IPS-NIHi7 (cell line): ENCODE results near the gene ALDH3B2.
"Not testable (repeated sequence)": the region's sequence is repeated elsewhere in the genome, so short reads cannot be mapped to it uniquely, and the experiment has no call there.

Source experiments
- DNase-seq: peaks from one replicate; pipeline ENCODE4 v3.0.0; 2012; ENCODE audit warnings: mixed read lengths; ENCODE audit errors: extremely low spot score

Gene ALDH3B2

GRCh38 chr11:67631411-67631810 lies 43.0 kb downstream of the ALDH3B2 start:
- DNase-seq, result no peak

GRCh38 chr11:67630943-67631331 lies 43.5 kb downstream of the ALDH3B2 start:
- DNase-seq, result no peak

DNA sequence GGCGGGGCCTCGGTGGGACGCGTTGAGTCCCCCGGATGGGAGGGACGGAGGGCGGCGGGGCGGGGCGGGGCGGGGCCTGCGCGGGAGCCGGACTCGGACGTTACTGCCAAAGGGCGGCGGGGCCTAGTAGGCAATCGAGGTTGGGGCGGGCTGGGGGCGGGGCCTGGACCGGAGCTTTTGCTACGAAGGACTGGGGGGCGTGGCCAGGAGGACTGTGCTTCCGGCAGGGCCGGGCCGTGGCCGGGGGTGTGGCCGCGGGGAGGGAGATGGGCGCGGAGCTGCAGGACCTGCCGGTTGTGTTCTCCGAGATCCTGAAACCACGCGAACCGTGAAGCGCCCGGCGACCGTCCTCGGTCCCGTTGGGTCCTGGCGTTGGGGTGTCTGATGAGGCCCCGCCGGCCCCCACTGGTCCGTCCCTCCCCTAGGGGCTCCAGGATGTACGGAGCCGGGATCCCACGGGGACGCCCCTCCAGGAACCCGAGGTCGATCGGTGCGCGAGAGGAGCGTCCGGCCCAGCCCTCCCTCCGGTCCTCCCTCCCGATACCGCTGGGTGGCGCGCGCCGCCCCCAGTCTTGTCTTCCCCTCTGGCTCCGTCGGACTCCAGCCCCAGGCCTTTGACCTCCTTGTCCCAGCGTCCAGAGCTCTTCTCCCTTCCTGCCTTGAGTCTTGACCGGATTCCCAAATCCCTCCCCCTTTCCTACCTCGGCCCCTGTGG lies 44.0 kb downstream of the ALDH3B2 start:
- peak; percentile 96 for DNase-seq

GRCh38 chr11:67629386-67630227 lies 44.8 kb downstream of the ALDH3B2 start, which contains the start of gene NUDT8:
Gene NUDT8, minus strand, starts transcription at chr11:67629937. Its CDS starts 26 bp downstream, at chr11:67629911.
- DNase-seq, result no peak

- DNase-seq, result no peak
Observed at GRCh38 chr11:67628710-67629385, 45.6 kb downstream of the ALDH3B2 start.

DNA sequence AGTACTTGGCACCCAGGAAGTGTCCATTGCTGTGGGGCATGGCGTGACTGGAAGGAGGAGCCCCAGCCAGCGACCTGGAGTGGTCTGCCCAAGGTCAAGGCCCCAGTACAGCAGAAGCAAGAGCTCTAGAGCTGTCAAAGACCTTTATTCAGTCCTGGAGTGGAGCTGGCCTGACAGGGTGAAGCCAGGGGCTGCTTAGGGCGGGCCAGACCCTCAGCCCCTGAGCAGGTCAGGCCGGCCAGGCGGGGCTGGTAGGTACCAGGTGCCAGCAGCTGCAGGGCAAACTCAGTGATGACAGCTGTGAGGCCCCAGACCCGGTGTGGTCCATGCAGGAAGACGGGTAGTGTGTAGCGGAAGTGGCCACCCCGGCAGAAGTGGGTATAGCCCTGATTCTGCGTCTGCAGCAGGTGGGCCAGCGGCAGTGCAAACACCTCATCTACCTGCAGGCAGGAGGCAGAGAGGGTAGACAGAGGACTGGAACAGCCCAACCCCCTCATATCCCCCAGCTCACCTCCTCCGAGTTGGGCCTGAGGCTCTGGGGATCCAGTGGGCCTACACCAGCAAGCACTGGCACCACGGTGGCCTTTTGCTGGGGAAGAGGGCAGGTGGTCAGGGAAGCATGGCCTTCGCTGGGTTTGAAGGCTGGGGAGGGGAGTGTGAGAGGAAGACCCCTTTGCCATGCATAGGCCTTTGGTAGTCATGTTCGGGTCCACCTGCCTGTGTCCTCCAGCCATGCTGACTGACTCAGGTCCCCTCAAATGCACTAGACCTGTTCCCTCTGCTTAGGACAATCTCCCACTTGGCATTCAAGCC lies 46.4 kb downstream of the ALDH3B2 start:
- no peak for DNase-seq

DNA sequence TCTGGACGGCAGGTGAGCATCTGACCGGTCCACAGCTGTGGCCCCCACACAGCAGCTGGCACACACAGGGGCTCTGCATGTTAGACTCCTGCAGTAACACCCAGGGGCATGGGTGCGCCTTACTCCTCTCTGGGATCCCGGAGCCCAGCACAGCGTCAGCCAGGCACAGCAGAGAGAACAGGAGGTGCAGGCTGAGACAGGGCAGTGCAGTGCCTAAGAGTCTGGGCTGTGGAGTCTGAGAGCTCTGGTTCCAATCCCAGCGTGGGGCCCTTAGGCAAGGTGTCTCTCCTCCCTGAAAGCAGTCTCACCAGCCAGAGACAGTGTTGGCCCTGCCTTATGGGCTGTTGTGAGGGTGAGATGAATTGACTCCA lies 47.0 kb downstream of the ALDH3B2 start:
- no peak for DNase-seq

DNA sequence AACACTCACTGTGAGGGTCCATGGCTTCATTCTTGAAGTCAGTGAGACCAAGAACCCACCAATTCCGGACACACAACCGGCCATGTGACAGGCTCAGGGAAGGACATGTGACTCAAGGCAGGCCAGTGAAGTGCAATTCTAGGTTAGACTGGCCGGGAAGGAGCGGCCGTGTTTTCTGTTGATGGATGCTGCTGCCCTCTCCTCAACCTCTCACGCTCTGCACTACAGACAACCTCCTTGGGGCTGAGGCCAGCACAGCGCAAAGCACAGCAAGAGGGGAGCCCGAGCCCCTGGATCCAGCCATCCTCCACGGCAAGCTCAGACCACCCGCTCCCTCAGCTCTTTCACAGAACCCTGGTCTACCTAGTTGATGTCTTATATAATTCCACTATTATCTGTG lies 47.5 kb downstream of the ALDH3B2 start:
- DNase-seq, result no peak

- not testable (repeated sequence) for DNase-seq
Observed at GRCh38 chr11:67626131-67626833, 48.1 kb downstream of the ALDH3B2 start.

GRCh38 chr11:67623795-67624194 lies 50.6 kb downstream of the ALDH3B2 start:
- not testable (repeated sequence) for DNase-seq

GRCh38 chr11:67622905-67623304 lies 51.5 kb downstream of the ALDH3B2 start:
- not testable (repeated sequence) for DNase-seq

GRCh38 chr11:67621928-67622327 lies 52.5 kb downstream of the ALDH3B2 start:
- DNase-seq, result not testable (repeated sequence)

GRCh38 chr11:67620621-67621020 lies 53.8 kb downstream of the ALDH3B2 start:
- DNase-seq, result not testable (repeated sequence)

GRCh38 chr11:67619683-67620618 lies 54.5 kb downstream of the ALDH3B2 start:
- DNase-seq, result not testable (repeated sequence)

DNA sequence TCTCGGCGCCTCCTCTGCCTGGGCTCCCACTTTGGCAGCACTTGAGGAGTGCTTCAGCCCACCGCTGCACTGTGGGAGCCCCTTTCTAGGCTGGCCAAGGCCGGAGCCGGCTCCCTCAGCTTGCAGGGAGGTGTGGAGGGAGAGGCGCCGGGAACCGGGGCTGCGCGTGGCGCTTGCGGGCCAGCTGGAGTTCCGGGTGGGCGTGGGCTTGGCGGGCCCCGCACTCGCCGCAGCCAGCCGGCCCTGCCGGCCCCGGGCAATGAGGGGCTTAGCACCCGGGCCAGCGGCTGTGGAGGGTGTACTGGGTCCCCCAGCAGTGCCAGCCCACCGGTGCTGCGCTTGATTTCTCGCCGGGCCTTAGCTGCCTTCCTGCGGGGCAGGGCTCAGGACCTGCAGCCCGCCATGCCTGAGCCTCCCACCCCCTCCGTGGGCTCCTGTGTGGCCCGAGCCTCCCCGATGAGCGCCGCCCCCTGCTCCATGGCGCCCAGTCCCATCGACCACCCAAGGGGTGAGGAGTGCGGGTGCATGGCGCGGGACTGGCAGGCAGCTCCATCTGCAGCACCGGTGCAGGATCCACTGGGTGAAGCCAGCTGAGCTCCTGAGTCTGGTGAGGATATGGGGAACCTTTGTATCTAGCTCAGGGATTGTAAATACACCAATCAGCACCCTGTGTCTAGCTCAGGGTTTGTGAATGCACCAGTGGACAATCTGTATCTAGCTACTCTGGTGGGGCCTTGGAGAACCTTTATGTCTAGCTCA lies 55.3 kb downstream of the ALDH3B2 start:
- DNase-seq, result not testable (repeated sequence)

DNA sequence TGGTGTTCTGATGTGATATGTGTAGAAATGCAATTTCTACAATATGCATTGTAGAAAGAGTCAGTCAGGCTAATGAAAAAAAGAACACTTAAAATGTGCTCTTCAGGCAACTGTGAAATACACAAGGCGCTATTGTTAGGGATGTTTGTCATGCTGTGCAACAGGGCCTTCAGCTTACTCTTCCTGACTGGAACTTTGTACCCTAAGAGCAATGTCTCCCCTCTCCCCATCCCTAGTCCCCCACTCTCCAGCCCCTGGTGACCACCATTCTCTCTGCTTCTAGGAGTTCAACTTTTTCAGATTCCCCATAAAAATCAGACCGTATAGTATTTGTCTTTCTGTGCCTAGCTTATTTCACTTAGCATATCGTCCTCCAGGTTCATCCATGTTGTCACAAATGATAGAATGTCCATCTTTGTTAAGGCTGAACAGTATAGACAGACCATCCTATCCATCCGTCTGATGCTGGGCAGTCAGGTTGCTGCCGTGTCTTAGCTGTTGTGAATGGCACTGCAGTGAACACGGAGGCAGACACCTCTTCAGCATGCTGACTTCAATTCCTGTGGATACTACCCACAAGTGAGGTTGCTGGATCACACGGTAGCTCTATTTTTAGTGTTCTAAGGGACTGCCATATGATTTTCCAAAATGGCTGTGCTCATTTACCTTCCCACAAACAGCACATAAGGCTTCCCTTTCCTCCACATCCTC lies 57.0 kb downstream of the ALDH3B2 start:
- DNase-seq, result no peak

GRCh38 chr11:67616431-67617242 lies 57.8 kb downstream of the ALDH3B2 start:
- DNase-seq, result no peak
